SK-N-MC (cell line): Measurements from ENCODE around the gene APOBR.
"Not testable (repeated sequence)": the region's sequence is repeated elsewhere in the genome, so short reads cannot be mapped to it uniquely, and the experiment has no call there.

ENCODE experiments used
- DNase-seq: peaks from one replicate; pipeline ENCODE4 v3.0.0-alpha.2; 2011; ENCODE audit warnings: low read depth, low spot score
- H3K27ac ChIP-seq: fragments of 200-600 bp; sonication (generic); 2 replicates; pipeline ENCODE4 v1.5.1; 2016; ENCODE audit warnings: mixed run types
- H3K36me3 ChIP-seq: fragments of 200-600 bp; sonication (generic); 2 replicates; pipeline ENCODE4 v1.6.1; 2017; ENCODE audit warnings: antibody characterized with exemption, low read length, mixed read lengths; ENCODE audit not compliant: insufficient read depth
- H3K4me3 ChIP-seq: fragments of 200-600 bp; sonication (generic); 2 replicates; pipeline ENCODE4 v1.5.1; 2016
- H3K9ac ChIP-seq: fragments of 200-600 bp; sonication (generic); 2 replicates; pipeline ENCODE4 v1.8.0; 2017; ENCODE audit warnings: mixed run types, mixed read lengths; ENCODE audit not compliant: insufficient read length
- H3K9me3 ChIP-seq: fragments of 200-600 bp; sonication (generic); 2 replicates; pipeline ENCODE4 v1.6.1; 2017; ENCODE audit warnings: low read depth, mild to moderate bottlenecking, antibody characterized with exemption, low read length, moderate library complexity, mixed read lengths
- EZH2 ChIP-seq: fragments of 200-600 bp; sonication (generic); IDR thresholded peaks from one replicate; pipeline ENCODE4 v1.6.1; 2017; ENCODE audit warnings: antibody characterized with exemption
- FOXP2 ChIP-seq: optimal IDR thresholded peaks from 2 replicates; pipeline ENCODE3; 2011; ENCODE audit warnings: mild to moderate bottlenecking, moderate library complexity; ENCODE audit not compliant: insufficient read depth; ENCODE audit errors: extremely low read length, control extremely low read depth
- POLR2AphosphoS5 ChIP-seq: IDR thresholded peaks from 2 replicates; pipeline ENCODE4 v1.6.1; 2012; ENCODE audit warnings: mild to moderate bottlenecking, low read depth, low read length, borderline replicate concordance

The APOBR gene, protein sequence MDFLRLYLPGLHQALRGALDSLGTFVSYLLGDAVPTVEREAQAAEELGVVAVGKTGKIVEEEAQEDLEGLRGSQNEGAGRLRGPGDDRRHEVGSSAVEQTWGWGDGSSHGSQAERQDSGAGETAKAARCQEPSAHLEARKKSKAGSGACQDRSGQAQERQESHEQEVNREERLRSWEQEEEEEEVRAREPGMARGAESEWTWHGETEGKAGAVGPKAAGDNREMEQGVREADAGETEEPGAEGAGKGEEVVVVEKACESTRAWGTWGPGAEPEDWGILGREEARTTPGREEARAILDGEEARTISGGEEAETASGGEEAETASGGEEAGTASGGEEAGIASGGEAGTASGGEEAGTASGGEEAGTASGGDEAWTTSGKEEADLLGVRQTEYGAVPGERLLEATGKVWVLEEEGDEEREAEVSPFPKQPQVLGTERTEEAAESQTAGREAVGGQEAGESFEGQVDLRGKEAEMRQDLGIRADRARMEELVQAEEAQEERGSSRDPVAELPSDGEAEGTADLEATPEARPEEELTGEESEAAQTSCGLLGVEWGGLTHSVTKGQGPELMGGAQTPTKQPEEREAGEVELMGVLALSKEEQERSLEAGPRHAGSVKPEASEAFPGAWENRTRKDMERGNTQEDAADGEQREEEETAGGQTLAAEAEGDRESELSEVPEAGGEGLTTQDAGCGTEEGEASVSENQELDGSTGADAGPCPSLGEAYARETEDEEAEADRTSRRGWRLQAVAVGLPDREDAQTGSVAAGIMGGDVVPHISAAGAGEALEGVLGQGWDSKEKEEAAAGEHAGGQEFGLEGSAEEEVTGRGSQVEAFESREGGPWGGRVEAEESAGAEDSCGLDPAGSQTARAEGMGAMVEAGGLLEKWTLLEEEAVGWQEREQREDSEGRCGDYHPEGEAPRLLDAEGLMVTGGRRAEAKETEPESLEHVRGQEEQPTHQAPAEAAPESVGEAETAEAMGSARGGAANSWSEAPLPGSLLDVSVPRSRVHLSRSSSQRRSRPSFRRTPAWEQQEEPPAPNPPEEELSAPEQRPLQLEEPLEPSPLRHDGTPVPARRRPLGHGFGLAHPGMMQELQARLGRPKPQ

DNA sequence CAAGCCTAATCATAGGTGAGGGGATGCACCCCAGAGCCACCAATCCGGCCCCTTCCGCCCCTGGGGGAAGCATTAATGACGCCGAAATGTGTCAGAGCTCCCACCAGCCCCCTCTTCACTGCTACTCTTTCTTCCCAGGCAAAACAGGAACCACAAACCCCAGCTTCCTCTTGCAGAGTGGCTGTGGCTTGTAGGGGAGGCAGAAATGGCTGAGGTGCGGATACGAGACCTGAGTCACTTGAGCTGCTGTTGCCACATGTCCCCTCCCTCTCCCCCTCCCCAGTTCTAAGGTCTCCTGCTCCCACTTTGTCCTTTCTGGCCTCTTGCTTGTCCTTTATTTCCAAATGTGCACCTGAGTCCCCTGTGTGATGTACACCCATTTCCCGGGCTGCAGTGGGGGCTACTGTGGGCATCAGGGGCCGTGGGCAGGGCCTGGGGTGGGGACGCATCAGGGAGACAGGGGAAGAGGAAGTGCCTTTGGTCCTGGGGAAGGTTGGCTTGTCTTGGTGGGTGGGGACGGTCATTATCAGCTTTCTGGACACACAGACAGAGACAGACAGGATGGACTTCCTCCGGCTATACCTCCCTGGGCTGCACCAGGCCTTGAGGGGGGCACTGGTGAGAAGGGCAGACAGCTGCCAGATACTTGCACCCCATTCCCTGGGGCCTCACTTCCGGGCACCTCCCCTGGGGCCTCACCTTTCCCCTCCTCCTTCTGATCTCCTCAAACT lies at the start of gene APOBR:
TSS of gene APOBR (plus strand) at position 523 of the 731 bp plus-strand sequence. CDS start at position 562, 39 bp downstream.
- Histone ChIP-seq H3K36me3 (no peaks in the 10 kb centered on the region), H3K4me3 (no peak within 1 kb of the TSS), H3K9ac (no peak within 1 kb of the TSS), H3K9me3 (no peaks in the 10 kb centered on the region), H3K27ac (no peak within 1 kb of the TSS)
- TF ChIP-seq POLR2AphosphoS5 (no peak), FOXP2 (no peak), EZH2 (no peak)
- no peak for DNase-seq

GRCh38 chr16:28446388-28446787 lies 48.1 kb upstream of the APOBR start:
- not testable (repeated sequence) for H3K27ac ChIP-seq, H3K36me3 ChIP-seq, H3K9ac ChIP-seq, H3K9me3 ChIP-seq, H3K4me3 ChIP-seq, DNase-seq

- H3K27ac ChIP-seq, DNase-seq, H3K9me3 ChIP-seq, H3K9ac ChIP-seq, H3K36me3 ChIP-seq, H3K4me3 ChIP-seq: not testable (repeated sequence)
These were observed 47.4 kb upstream of the APOBR start for GRCh38 chr16:28447081-28447480.

DNA sequence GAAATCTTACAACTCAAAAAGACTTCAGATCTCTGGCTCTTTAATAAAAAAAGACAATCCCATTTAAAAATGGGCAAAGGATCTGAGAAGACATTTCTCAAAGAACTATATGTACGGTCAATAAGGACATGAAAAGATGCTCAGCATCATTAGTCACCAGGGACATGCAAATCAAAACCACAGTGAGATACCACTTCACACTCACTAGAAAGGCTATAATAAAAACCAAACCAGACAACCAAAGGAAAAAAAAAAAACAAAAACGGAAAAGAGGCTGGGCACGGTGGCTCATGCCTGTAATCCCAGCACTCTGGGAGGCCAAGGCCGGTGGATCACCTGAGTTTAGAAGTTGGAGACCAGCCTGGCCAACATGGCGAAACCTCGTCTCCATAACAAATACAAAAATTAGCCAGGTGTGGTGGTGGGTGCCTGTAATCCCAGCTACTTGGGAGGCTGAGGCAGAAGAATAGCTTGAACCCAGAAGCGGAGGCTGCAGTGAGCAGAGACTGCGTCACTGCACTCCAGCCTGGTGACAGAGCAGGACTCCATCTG lies 20.7 kb upstream of the APOBR start:
- Histone ChIP-seq H3K9ac (no peak overlapping the region), H3K4me3 (no peak overlapping the region), H3K9me3 (no peaks in the 10 kb centered on the region), H3K27ac (no peak overlapping the region), H3K36me3 (peaks cover 6% of the 10 kb centered on the region; the same call in 1 of the 2 replicates)
- no peak for DNase-seq
- TF ChIP-seq POLR2AphosphoS5 (no peak), EZH2 (no peak), FOXP2 (no peak)

DNA sequence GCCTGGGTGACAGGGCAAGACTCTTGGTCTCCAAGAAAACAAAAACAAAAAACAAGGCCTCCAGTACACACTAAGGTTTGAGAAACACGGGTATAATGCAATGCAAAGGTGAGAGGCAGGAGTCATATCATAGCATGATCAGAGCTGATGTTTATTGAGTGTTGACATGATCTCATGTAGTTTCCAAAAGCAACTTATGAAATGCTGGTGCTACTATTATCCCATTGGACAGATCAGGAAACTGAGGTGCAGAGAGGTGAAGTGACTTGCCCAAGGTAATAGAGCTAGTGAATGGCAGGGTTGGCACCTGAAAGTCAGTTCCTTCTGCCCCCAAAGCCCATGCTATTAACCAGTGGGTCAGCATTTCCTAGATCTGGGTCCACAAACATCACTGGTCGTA lies 19.2 kb upstream of the APOBR start:
- H3K27ac ChIP-seq, result no peak overlapping the region
- no peak for DNase-seq
- H3K4me3 ChIP-seq, result no peak overlapping the region
- no peak overlapping the region for H3K9ac ChIP-seq
- no peak for TF ChIP-seq POLR2AphosphoS5
- TF ChIP-seq FOXP2, result no peak
- no peak for TF ChIP-seq EZH2
- no peaks in the 10 kb centered on the region for H3K9me3 ChIP-seq
- peaks cover 6% of the 10 kb centered on the region; the same call in 1 of the 2 replicates for H3K36me3 ChIP-seq

GRCh38 chr16:28477311-28477920 lies 17.0 kb upstream of the APOBR start:
- H3K9ac ChIP-seq, result no peak overlapping the region
- no peak for TF ChIP-seq EZH2
- TF ChIP-seq POLR2AphosphoS5, result no peak
- H3K9me3 ChIP-seq, result no peaks in the 10 kb centered on the region
- DNase-seq, result no peak
- no peak overlapping the region for H3K4me3 ChIP-seq
- no peak overlapping the region for H3K27ac ChIP-seq
- H3K36me3 ChIP-seq, result peaks cover 9% of the 10 kb centered on the region; the same call in 1 of the 2 replicates

GRCh38 chr16:28478506-28479180 lies 15.8 kb upstream of the APOBR start:
- Histone ChIP-seq H3K9me3 (no peaks in the 10 kb centered on the region), H3K36me3 (peaks cover 10% of the 10 kb centered on the region; the same call in 1 of the 2 replicates), H3K4me3 (no peak overlapping the region), H3K27ac (no peak overlapping the region), H3K9ac (no peak overlapping the region)
- TF ChIP-seq POLR2AphosphoS5 (no peak), FOXP2 (no peak), EZH2 (no peak)
- DNase-seq, result no peak

DNA sequence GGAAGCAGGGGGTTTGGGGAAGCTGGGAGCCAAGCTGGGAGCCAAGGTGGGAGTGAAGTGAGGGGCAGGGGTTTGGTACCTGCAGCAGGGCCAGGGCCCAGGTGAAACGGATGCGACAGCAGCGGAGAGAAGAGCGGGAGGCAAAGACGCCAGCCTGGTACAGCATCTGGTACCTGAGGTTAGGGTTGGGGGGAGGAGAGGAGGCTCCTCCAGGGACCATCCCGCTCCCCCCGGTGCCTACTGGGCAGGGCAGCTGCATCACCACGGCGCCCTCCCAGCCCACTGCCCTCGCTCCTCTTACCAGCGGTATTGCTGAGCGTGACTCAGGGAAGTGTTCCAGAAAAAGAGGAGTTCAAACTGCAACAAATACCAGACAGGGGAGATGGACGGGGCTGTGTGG lies 12.4 kb upstream of the APOBR start:
- H3K27ac ChIP-seq, result no peak overlapping the region
- no peak for DNase-seq
- no peak overlapping the region for H3K4me3 ChIP-seq
- TF ChIP-seq POLR2AphosphoS5 (no peak), FOXP2 (no peak), EZH2 (no peak)
- no peaks in the 10 kb centered on the region for H3K9me3 ChIP-seq
- no peak overlapping the region for H3K9ac ChIP-seq
- peaks cover 10% of the 10 kb centered on the region; the same call in 1 of the 2 replicates for H3K36me3 ChIP-seq

DNA sequence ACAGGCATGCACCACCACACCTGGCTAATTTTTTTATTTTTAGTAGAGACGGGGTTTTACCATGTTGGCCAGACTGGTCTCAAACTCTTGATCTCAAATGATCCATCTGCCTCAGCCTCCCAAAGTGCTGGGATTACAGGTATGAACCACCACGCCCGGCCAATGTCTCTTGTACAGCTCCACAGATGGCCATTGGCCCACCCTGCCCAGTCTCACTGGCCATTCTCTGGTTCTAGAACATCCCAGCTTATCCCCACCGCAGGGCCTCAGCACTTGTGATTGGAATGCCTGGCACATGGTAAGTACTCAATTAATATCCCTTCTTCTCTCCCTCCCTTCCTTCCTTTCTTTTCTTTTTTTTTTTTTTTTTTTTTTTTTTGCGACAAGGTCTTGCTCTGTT lies 11.1 kb upstream of the APOBR start:
- not testable (repeated sequence) for H3K36me3 ChIP-seq, H3K9ac ChIP-seq, H3K27ac ChIP-seq, H3K9me3 ChIP-seq, H3K4me3 ChIP-seq, DNase-seq
